T-helper 17 cell (primary cell): ENCODE results near the gene ZNF644. TPM values are rescaled to one million over a fixed set of nuclear protein-coding genes. Genes with fewer than 3 reads are reported as not detected.

Source experiments
- ATAC-seq: fragments of 150-1000 bp; cut with Tn5 transposase; 2 replicates; pipeline ENCODE4 v1.10.0; 2021; ENCODE audit warnings: mild to moderate bottlenecking, moderate library complexity
- DNase-seq, 3 donors: peaks; one replicate each; pipeline versions ENCODE4 v3.0.0 to v3.0.0-alpha.2; 2020 to 2021
- H3K9me3 ChIP-seq: one replicate; pipeline ENCODE4 v1.7.0; 2013; ENCODE audit warnings: low read length, mild to moderate bottlenecking; ENCODE audit not compliant: control insufficient read depth, poor library complexity, severe bottlenecking
- H3K27ac Mint-ChIP-seq: one replicate; pipeline ENCODE4 v1.8.0; 2022; ENCODE audit warnings: mild to moderate bottlenecking, moderate library complexity, mixed read lengths
- H3K27me3 Mint-ChIP-seq: one replicate; pipeline ENCODE4 v1.8.0; 2022; ENCODE audit warnings: mixed read lengths
- H3K36me3 Mint-ChIP-seq: one replicate; pipeline ENCODE4 v1.8.0; 2022; ENCODE audit warnings: low read depth, mixed read lengths
- H3K4me1 Mint-ChIP-seq: one replicate; pipeline ENCODE4 v1.8.0; 2022; ENCODE audit warnings: mild to moderate bottlenecking, mixed read lengths
- H3K4me3 Mint-ChIP-seq: one replicate; pipeline ENCODE4 v1.8.0; 2022; ENCODE audit warnings: mild to moderate bottlenecking, moderate library complexity, mixed read lengths
- total RNA-seq, 4 donors: library from RNA in 2 of 4; stranded (reverse) in 2 of 4; gene quantifications; one replicate each; pipeline ENCODE4 v1.2.3 and lab custom pipeline; 2022 to 2026

Gene ZNF644
- total RNA-seq, 2 donors from 2014 or later = 126 to 136 TPM

- H3K9me3 ChIP-seq = peaks cover 7% of the 10 kb centered on the region
- H3K4me1 Mint-ChIP-seq = peaks cover 25% of the 10 kb centered on the region
- H3K27ac Mint-ChIP-seq = no peak overlapping the region
- H3K4me3 Mint-ChIP-seq = peak overlapping the region; percentile 47
- no peak for ATAC-seq
- no peak for DNase-seq
- H3K27me3 Mint-ChIP-seq = no peaks in the 10 kb centered on the region
- peaks cover 2% of the 10 kb centered on the region for H3K36me3 Mint-ChIP-seq
Measured at GRCh38 chr1:90993245-90993644, 28.6 kb downstream of the ZNF644 start.

- peaks cover 3% of the 10 kb centered on the region for H3K9me3 ChIP-seq
Measured at GRCh38 chr1:90990779-90991178, 31.1 kb downstream of the ZNF644 start.

GRCh38 chr1:90989990-90990389, 31.8 kb downstream of the ZNF644 start:
- peaks cover 3% of the 10 kb centered on the region for H3K9me3 ChIP-seq
- no peak for DNase-seq
- H3K27ac Mint-ChIP-seq = no peak overlapping the region
- H3K36me3 Mint-ChIP-seq = peaks cover 2% of the 10 kb centered on the region
- no peaks in the 10 kb centered on the region for H3K27me3 Mint-ChIP-seq
- peaks cover 36% of the 10 kb centered on the region for H3K4me1 Mint-ChIP-seq
- H3K4me3 Mint-ChIP-seq = no peak overlapping the region
- ATAC-seq = peak; percentile 7

More at GRCh38 chr1:90990779-90991178, 31.1 kb downstream of the ZNF644 start:
- H3K27me3 Mint-ChIP-seq = no peaks in the 10 kb centered on the region
- peaks cover 31% of the 10 kb centered on the region for H3K4me1 Mint-ChIP-seq
- DNase-seq = no peak
- no peak overlapping the region for H3K27ac Mint-ChIP-seq
- H3K36me3 Mint-ChIP-seq = peaks cover 2% of the 10 kb centered on the region
- ATAC-seq = no peak
- no peak overlapping the region for H3K4me3 Mint-ChIP-seq

GRCh38 chr1:90989302-90989701, 32.5 kb downstream of the ZNF644 start:
- H3K36me3 Mint-ChIP-seq = peaks cover 2% of the 10 kb centered on the region
- no peak overlapping the region for H3K27ac Mint-ChIP-seq
- no peak for DNase-seq
- no peak overlapping the region for H3K4me3 Mint-ChIP-seq
- H3K4me1 Mint-ChIP-seq = peaks cover 32% of the 10 kb centered on the region
- H3K9me3 ChIP-seq = peaks cover 3% of the 10 kb centered on the region
- ATAC-seq = no peak
- no peaks in the 10 kb centered on the region for H3K27me3 Mint-ChIP-seq

GRCh38 chr1:90987841-90988240, 34.0 kb downstream of the ZNF644 start:
- Mint-ChIP-seq H3K4me1 (peaks cover 31% of the 10 kb centered on the region), H3K27me3 (no peaks in the 10 kb centered on the region), H3K27ac (no peak overlapping the region), H3K4me3 (no peak overlapping the region), H3K36me3 (peaks cover 2% of the 10 kb centered on the region)
- DNase-seq (no peak), ATAC-seq (no peak)
- peaks cover 3% of the 10 kb centered on the region for H3K9me3 ChIP-seq

GRCh38 chr1:90986953-90987352, 34.9 kb downstream of the ZNF644 start:
- ATAC-seq (no peak), DNase-seq (no peak)
- Mint-ChIP-seq H3K4me3 (no peak overlapping the region), H3K27ac (no peak overlapping the region), H3K27me3 (no peaks in the 10 kb centered on the region), H3K36me3 (peaks cover 2% of the 10 kb centered on the region), H3K4me1 (peaks cover 33% of the 10 kb centered on the region)
- peaks cover 3% of the 10 kb centered on the region for H3K9me3 ChIP-seq

GRCh38 chr1:90977522-90977921, 44.3 kb downstream of the ZNF644 start:
- Mint-ChIP-seq H3K36me3 (peaks cover 9% of the 10 kb centered on the region), H3K27ac (no peak overlapping the region), H3K27me3 (no peaks in the 10 kb centered on the region), H3K4me1 (peaks cover 29% of the 10 kb centered on the region), H3K4me3 (no peak overlapping the region)
- no peak for DNase-seq
- no peaks in the 10 kb centered on the region for H3K9me3 ChIP-seq
- ATAC-seq = no peak

- no peak for DNase-seq
- H3K9me3 ChIP-seq = no peaks in the 10 kb centered on the region
- Mint-ChIP-seq H3K27me3 (no peaks in the 10 kb centered on the region), H3K4me3 (no peak overlapping the region), H3K4me1 (peaks cover 28% of the 10 kb centered on the region), H3K36me3 (peaks cover 11% of the 10 kb centered on the region), H3K27ac (peak overlapping the region; percentile 1)
- peak; percentile 18 for ATAC-seq
Measured at GRCh38 chr1:90973897-90974798, 47.7 kb downstream of the ZNF644 start.

- DNase-seq (no peak), ATAC-seq (no peak)
- peaks cover 33% of the 10 kb centered on the region for H3K4me1 Mint-ChIP-seq
- no peaks in the 10 kb centered on the region for H3K27me3 Mint-ChIP-seq
- H3K27ac Mint-ChIP-seq = no peak overlapping the region
- H3K4me3 Mint-ChIP-seq = no peak overlapping the region
- H3K9me3 ChIP-seq = no peaks in the 10 kb centered on the region
- H3K36me3 Mint-ChIP-seq = peaks cover 15% of the 10 kb centered on the region
Measured at GRCh38 chr1:90970208-90970607, 51.6 kb downstream of the ZNF644 start.

GRCh38 chr1:90969241-90969640, 52.6 kb downstream of the ZNF644 start:
- DNase-seq = no peak
- peaks cover 30% of the 10 kb centered on the region for H3K4me1 Mint-ChIP-seq
- H3K36me3 Mint-ChIP-seq = peaks cover 9% of the 10 kb centered on the region
- H3K27me3 Mint-ChIP-seq = no peaks in the 10 kb centered on the region
- H3K9me3 ChIP-seq = no peaks in the 10 kb centered on the region
- H3K27ac Mint-ChIP-seq = no peak overlapping the region
- no peak overlapping the region for H3K4me3 Mint-ChIP-seq
- no peak for ATAC-seq

- Mint-ChIP-seq H3K27me3 (no peaks in the 10 kb centered on the region), H3K4me3 (no peak overlapping the region), H3K4me1 (peaks cover 41% of the 10 kb centered on the region), H3K27ac (peak overlapping the region; percentile 29), H3K36me3 (peaks cover 7% of the 10 kb centered on the region)
- no peaks in the 10 kb centered on the region for H3K9me3 ChIP-seq
- no peak for DNase-seq
- ATAC-seq = peak; percentile 45
Measured at GRCh38 chr1:90964444-90965035, 57.3 kb downstream of the ZNF644 start.

GRCh38 chr1:90963651-90964050, 58.2 kb downstream of the ZNF644 start:
- no peaks in the 10 kb centered on the region for H3K27me3 Mint-ChIP-seq
- peaks cover 7% of the 10 kb centered on the region for H3K36me3 Mint-ChIP-seq
- peaks cover 38% of the 10 kb centered on the region for H3K4me1 Mint-ChIP-seq
- ATAC-seq (no peak), DNase-seq (no peak)
- no peak overlapping the region for H3K4me3 Mint-ChIP-seq
- H3K27ac Mint-ChIP-seq = no peak overlapping the region
- H3K9me3 ChIP-seq = no peaks in the 10 kb centered on the region

GRCh38 chr1:90963236-90963635, 58.6 kb downstream of the ZNF644 start:
- Mint-ChIP-seq H3K4me1 (peaks cover 40% of the 10 kb centered on the region), H3K27ac (no peak overlapping the region), H3K36me3 (peaks cover 7% of the 10 kb centered on the region), H3K27me3 (no peaks in the 10 kb centered on the region), H3K4me3 (no peak overlapping the region)
- no peak for ATAC-seq
- DNase-seq = no peak
- H3K9me3 ChIP-seq = no peaks in the 10 kb centered on the region
